Transverse colon (tissue), 4 donors: ENCODE measurements around the gene VAV2. TPM values are rescaled to one million over a fixed set of nuclear protein-coding genes. Genes with fewer than 3 reads are reported as not detected.

Source experiments
- DNase-seq: peaks from one replicate; pipeline ENCODE4 v3.0.0-alpha.2; 2019
- H3K27ac ChIP-seq, 4 donors: fragments of 200-600 bp; sonication (generic); 2 replicates each; pipeline ENCODE4 v1.5.1; 2016 to 2018; ENCODE audit warnings: inconsistent platforms in 4 of 4
- H3K27me3 ChIP-seq: fragments of 200-600 bp; sonication (generic); 2 replicates; pipeline ENCODE4 v1.5.1; 2017; ENCODE audit warnings: inconsistent platforms
- H3K36me3 ChIP-seq, 4 donors: fragments of 200-600 bp; sonication (generic); 2 replicates each; pipeline ENCODE4 v1.5.1; 2017 to 2019; ENCODE audit warnings: inconsistent platforms in 4 of 4
- H3K4me1 ChIP-seq, 4 donors: fragments of 200-600 bp; sonication (generic); 2 replicates each; pipeline ENCODE4 v1.5.1; 2017 to 2020; ENCODE audit warnings: inconsistent platforms in 4 of 4
- H3K4me3 ChIP-seq, 4 donors: fragments of 200-600 bp; sonication (generic); 1 replicate in 1 of 4; 2 replicates in 3 of 4; pipeline versions ENCODE4 v1.5.1 to v1.6.1; 2017 to 2019; ENCODE audit warnings: inconsistent platforms in 4 of 4
- H3K9me3 ChIP-seq, 2 donors: fragments of 200-600 bp; sonication (generic); 2 replicates each; pipeline ENCODE4 v1.5.1; 2017 to 2019; ENCODE audit warnings: inconsistent platforms in 2 of 2
- EP300 ChIP-seq: sonication (generic); formaldehyde crosslinking; IDR thresholded peaks from one replicate; pipeline ENCODE4 v1.6.1; 2017; ENCODE audit warnings: antibody characterized with exemption, low read depth
- POLR2A ChIP-seq: fragments of 450-650 bp; IDR thresholded peaks from one replicate; pipeline ENCODE4 v1.6.1; 2016; ENCODE audit warnings: antibody characterized with exemption, mild to moderate bottlenecking, moderate library complexity
- POLR2AphosphoS5 ChIP-seq, 3 donors: sonication (generic); formaldehyde crosslinking; IDR thresholded peaks; one replicate each; pipeline ENCODE4 v1.6.1; 2016; ENCODE audit warnings: antibody characterized with exemption in 3 of 3
- WGBS, 2 donors: methylation state at CpG; one replicate each; pipeline ENCODE4 v1.1.5; 2018; ENCODE audit warnings: low coverage in 1 of 2; 5-methylcytosine and 5-hydroxymethylcytosine counted together
- in situ Hi-C, 4 donors: fragments of 200-750 bp; cut with MboI; loops; one replicate each; pipeline versions ENCODE4 v1.15.0 to v1.15.1; 2017; ENCODE audit warnings: low sequenced_read_pairs in 3 of 4, low pct_ligation_motif_present in 1 of 4, low pct_unique_long_range_greater_than_20kb in 1 of 4
- intact Hi-C: fragments of 100-400 bp; cut with DNase I; formaldehyde crosslinking; loops from one replicate; pipeline ENCODE4 v1.15.1; 2023; ENCODE audit warnings: low total_unique reads
- total RNA-seq, 4 donors: library from RNA; depleted of rRNA; stranded (reverse); fragments of >200 nt; gene quantifications; one replicate each; pipeline ENCODE4 v1.1.0, GENCODE V29; 2016
- TF ChIP-seq, protein P1 (sequence below), 5 experiments: fragments of 200-600 bp in 3 of 5; fragments of 450-650 bp in 2 of 5; sonication (generic) in 3 of 5; IDR thresholded peaks; 1 replicate in 2 of 5; 2 replicates in 3 of 5; pipeline ENCODE4 v1.5.1; 2016 to 2017; ENCODE audit warnings: antibody characterized with exemption in 5 of 5, inconsistent platforms in 3 of 5, mild to moderate bottlenecking in 2 of 5, moderate library complexity in 1 of 5

VAV2 gene
- total RNA-seq, 4 donors from 2014 or later = 8.2 to 52.4 (median 24.5) TPM

- H3K4me3 ChIP-seq = no peak overlapping the region
- TF ChIP-seq POLR2A (no peak), POLR2AphosphoS5 (IDR thresholded peaks at IDR 0.05) (no peak), EP300 (no peak)
- TF ChIP-seq, protein P1, sequence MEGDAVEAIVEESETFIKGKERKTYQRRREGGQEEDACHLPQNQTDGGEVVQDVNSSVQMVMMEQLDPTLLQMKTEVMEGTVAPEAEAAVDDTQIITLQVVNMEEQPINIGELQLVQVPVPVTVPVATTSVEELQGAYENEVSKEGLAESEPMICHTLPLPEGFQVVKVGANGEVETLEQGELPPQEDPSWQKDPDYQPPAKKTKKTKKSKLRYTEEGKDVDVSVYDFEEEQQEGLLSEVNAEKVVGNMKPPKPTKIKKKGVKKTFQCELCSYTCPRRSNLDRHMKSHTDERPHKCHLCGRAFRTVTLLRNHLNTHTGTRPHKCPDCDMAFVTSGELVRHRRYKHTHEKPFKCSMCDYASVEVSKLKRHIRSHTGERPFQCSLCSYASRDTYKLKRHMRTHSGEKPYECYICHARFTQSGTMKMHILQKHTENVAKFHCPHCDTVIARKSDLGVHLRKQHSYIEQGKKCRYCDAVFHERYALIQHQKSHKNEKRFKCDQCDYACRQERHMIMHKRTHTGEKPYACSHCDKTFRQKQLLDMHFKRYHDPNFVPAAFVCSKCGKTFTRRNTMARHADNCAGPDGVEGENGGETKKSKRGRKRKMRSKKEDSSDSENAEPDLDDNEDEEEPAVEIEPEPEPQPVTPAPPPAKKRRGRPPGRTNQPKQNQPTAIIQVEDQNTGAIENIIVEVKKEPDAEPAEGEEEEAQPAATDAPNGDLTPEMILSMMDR (IDR thresholded peaks at IDR 0.05) = no peak
- no peak for DNase-seq
- peaks cover 10 to 15% (median 14%) of the 10 kb centered on the region in 4 donors for H3K4me1 ChIP-seq
- H3K9me3 ChIP-seq = peaks cover 0 to 7% of the 10 kb centered on the region in 2 donors
- no peak overlapping the region for H3K27ac ChIP-seq
- H3K36me3 ChIP-seq = no peaks in the 10 kb centered on the region
- H3K27me3 ChIP-seq = no peaks in the 10 kb centered on the region
- in situ Hi-C loops = no loop called here
- WGBS, 2 donors = 80 to 86% methylated on average over 6 to 7 of the region's 7 CpGs
- intact Hi-C loops = no loop called here
Observed at GRCh38 chr9:133967024-133967741, 24.9 kb downstream of the VAV2 start.

DNA sequence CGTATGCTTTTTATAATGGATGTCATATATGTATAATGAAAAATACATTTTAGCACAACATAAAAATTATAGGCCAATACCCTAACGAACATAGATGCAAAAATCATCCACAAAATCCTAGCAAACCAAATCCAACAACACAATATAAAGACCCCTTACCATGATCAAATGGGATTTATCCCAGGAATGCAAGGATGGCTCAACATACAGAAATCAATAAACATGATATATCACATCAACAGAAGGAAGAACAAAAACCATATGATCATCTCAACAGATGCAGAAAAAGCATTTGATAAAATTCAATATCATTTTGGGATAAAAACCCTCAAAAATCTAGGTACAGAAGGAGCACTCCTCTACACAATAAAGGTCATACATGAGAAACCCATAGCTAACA is 27.7 kb downstream of the VAV2 start:
- WGBS, 2 donors = 95 to 96% methylated on average over 2 of the region's 2 CpGs
- H3K36me3 ChIP-seq = no peaks in the 10 kb centered on the region
- DNase-seq = no peak
- in situ Hi-C loops (no loop called here), intact Hi-C loops (no loop called here)
- no peak overlapping the region for H3K27ac ChIP-seq
- TF ChIP-seq POLR2AphosphoS5 (IDR thresholded peaks at IDR 0.05) = no peak
- no peak for TF ChIP-seq POLR2A
- no peak for TF ChIP-seq EP300
- TF ChIP-seq, protein P1 (IDR thresholded peaks at IDR 0.05) = no peak
- no peaks in the 10 kb centered on the region for H3K27me3 ChIP-seq
- peaks cover 4 to 15% (median 6%) of the 10 kb centered on the region in 4 donors for H3K4me1 ChIP-seq
- peaks cover 0 to 7% of the 10 kb centered on the region in 2 donors for H3K9me3 ChIP-seq
- H3K4me3 ChIP-seq = no peak overlapping the region

GRCh38 chr9:133963166-133963565 is 29.0 kb downstream of the VAV2 start:
- Histone ChIP-seq H3K9me3 (peaks cover 0 to 7% of the 10 kb centered on the region in 2 donors), H3K36me3 (no peaks in the 10 kb centered on the region), H3K27ac (no peak overlapping the region), H3K4me3 (no peak overlapping the region), H3K4me1 (peaks cover 4 to 24% (median 6%) of the 10 kb centered on the region in 4 donors), H3K27me3 (no peaks in the 10 kb centered on the region)
- 86% methylated on average over 10 of the region's 10 CpGs; no CpG with 5 or more reads in 1 of the 2 donors for WGBS, 2 donors
- in situ Hi-C loops (no loop called here), intact Hi-C loops (no loop called here)
- no peak for DNase-seq
- TF ChIP-seq, protein P1 (IDR thresholded peaks at IDR 0.05) = no peak
- TF ChIP-seq EP300 = no peak
- TF ChIP-seq POLR2A = no peak
- no peak for TF ChIP-seq POLR2AphosphoS5 (IDR thresholded peaks at IDR 0.05)

- Histone ChIP-seq H3K27ac (no peak overlapping the region), H3K36me3 (no peaks in the 10 kb centered on the region), H3K4me1 (peaks cover 4 to 26% (median 6%) of the 10 kb centered on the region in 4 donors), H3K4me3 (no peak overlapping the region), H3K9me3 (peaks cover 0 to 7% of the 10 kb centered on the region in 2 donors), H3K27me3 (no peaks in the 10 kb centered on the region)
- 88 to 90% methylated on average over 1 to 7 of the region's 7 CpGs for WGBS, 2 donors
- DNase-seq = no peak
- in situ Hi-C loops = no loop called here
- TF ChIP-seq POLR2AphosphoS5 (IDR thresholded peaks at IDR 0.05) (no peak), EP300 (no peak), POLR2A (no peak)
- TF ChIP-seq, protein P1 (IDR thresholded peaks at IDR 0.05) = no peak
- intact Hi-C loops = no loop called here
Observed at GRCh38 chr9:133962341-133962740, 29.8 kb downstream of the VAV2 start.
